PFSK-1 (cell line): ENCODE data around the gene PI4K2B.

Source experiments
- FOXP2 ChIP-seq: optimal IDR thresholded peaks from 2 replicates; pipeline ENCODE3; 2011; ENCODE audit warnings: borderline replicate concordance, control low read depth, inconsistent platforms; ENCODE audit not compliant: insufficient read depth; ENCODE audit errors: extremely low read length, extremely low read depth
- POLR2AphosphoS5 ChIP-seq: IDR thresholded peaks from 2 replicates; pipeline ENCODE4 v1.6.1; 2012; ENCODE audit warnings: low read depth, mild to moderate bottlenecking, control low read depth, low read length, moderate library complexity
- SIN3A ChIP-seq: IDR thresholded peaks from 2 replicates; pipeline ENCODE4 v1.6.1; 2012; ENCODE audit warnings: mild to moderate bottlenecking, low read length, moderate library complexity, borderline replicate concordance; ENCODE audit not compliant: insufficient read depth

DNA sequence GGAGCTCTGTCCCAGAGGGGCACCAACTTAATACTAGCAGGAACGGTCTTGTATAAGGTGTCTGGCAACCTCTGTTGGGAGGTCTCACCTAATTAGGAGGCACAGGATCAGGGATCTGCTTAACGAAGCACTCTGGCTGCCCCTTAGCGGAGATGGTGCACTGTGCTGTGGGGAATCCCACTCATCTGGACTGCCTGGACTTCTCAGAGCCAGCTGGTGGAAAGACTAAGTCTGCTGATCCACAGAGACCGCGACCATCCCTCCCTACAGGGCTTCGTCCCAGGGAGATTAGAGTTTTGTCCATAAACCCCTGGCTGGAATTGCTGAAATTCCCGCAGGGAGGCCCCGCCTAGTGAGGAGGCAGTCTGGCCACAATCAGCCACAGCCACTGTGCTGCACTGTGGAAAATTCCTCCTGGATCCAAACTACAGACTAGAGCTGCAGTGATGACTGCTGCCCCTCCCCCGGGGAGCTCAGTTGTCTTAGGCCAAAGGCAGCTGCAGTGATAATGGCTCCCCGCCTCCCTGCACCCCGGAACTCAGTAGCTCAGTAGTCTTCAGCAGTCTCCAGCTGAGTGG is 56.7 kb downstream of the PI4K2B start:
- TF ChIP-seq FOXP2 (no peak), SIN3A (no peak), POLR2AphosphoS5 (no peak)
